LNCAP (cell line): ENCODE results near the gene PECR.

Source experiments
- TF ChIP-seq, protein P1 (sequence below): fragments of 450-650 bp; IDR thresholded peaks from 2 replicates; pipeline ENCODE4 v1.5.1; 2017; ENCODE audit warnings: mild to moderate bottlenecking

The PECR gene

DNA sequence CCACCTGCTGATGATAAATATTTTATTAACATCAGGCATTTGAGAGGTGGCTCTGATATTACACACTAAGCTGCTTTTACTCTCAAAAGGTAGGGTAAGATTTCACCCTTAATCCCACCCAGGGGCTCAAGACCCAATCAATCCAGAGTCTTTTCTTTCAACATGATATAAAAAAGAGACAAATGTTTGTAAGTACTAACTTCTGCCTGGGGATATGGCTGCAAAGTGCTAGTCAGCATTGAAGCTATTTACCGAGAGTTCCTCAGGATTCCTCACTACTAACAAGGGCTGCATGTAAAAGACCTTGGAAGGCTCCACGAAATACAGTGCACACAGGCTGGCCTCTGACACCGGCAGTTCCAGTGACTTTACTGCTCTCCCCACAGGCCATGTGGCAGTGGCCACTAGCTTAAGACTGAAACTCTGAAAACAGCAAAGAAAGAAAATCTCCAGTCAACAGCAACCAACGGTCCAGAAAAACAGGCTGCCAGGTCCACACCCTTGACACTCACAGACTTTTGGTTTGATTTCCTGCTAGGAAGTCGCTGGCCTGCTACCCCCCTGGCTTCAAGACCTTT lies 79.4 kb downstream of the PECR start:
- TF ChIP-seq, protein P1, sequence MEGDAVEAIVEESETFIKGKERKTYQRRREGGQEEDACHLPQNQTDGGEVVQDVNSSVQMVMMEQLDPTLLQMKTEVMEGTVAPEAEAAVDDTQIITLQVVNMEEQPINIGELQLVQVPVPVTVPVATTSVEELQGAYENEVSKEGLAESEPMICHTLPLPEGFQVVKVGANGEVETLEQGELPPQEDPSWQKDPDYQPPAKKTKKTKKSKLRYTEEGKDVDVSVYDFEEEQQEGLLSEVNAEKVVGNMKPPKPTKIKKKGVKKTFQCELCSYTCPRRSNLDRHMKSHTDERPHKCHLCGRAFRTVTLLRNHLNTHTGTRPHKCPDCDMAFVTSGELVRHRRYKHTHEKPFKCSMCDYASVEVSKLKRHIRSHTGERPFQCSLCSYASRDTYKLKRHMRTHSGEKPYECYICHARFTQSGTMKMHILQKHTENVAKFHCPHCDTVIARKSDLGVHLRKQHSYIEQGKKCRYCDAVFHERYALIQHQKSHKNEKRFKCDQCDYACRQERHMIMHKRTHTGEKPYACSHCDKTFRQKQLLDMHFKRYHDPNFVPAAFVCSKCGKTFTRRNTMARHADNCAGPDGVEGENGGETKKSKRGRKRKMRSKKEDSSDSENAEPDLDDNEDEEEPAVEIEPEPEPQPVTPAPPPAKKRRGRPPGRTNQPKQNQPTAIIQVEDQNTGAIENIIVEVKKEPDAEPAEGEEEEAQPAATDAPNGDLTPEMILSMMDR, result no peak

DNA sequence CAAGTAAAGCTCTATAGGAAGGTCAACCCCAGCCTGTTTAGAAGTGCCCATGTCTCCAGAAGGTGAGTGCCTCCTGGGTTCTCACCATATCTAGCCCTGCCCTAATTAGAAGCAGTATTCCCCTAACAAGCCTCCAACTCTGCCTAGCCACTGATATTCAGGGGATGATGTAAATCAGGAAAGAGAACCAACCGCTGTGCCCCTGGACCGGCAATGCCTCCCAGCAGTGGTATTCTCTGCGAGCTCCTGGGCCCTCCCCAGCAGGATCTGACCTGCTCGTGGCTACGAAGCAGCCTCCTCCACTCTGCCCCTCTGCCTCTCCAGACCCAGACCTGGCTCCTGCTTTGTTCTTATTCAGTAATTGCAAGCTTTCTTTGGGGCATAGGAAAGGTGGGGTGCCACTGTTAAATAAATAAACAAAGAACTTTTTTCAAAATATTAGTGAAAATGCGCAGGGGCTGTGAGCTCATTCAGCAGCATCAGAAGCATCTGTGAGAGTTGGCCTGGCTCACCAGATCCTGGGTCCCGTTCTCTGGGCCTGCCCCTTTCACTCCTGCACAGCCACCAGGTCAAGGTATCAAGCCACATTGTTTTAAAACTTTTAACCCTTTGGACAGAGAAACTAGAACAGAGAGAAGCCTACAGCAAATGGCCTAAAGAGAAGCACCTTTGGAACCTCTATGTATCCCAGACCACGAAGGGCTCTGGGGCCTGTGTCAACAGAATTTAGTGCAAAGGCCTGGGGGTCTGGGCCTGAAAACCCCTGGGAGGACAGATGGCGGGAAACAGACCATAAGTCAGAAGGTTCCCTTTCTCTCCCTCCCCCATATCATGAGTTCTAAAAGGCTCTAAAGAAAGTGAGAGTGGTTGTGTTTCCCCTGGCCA lies 80.2 kb downstream of the PECR start:
- TF ChIP-seq, protein P1, result no peak

- TF ChIP-seq, protein P1, result no peak
Observed at GRCh38 chr2:215998636-215999035, 83.0 kb downstream of the PECR start.

DNA sequence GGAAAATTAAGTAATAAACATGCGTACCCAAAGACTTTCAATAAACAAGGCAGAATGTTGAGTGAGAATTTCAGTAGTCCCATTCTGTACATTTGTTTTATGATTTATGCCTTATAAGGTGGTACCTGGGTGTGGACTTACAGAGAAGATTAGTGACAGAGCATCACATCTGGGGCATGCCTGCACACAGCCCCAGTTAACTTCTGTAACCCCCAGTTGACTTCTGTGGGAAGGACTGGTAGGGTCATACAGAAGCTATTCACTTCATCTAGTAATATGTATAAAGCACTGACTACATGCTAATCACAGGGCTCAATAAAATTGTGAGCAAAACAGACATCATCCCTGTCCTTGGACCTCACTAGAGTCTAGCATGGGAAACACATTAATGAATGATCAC lies 84.4 kb downstream of the PECR start:
- TF ChIP-seq, protein P1, result no peak

GRCh38 chr2:215994911-215995310 lies 86.7 kb downstream of the PECR start:
- TF ChIP-seq, protein P1, result no peak
